SK-N-SH treated with all-trans-retinoic acid at 6 μM for 48 hours (cell line): ENCODE data around the gene ANKS3.

ENCODE experiments used
- ATAC-seq: fragments of 200-7000 bp; cut with Tn5 transposase; 3 replicates; pipeline ENCODE4 v1.9.1; 2020; ENCODE audit warnings: mild to moderate bottlenecking, moderate library complexity
- ARNTL ChIP-seq: fragments of 450-650 bp; formaldehyde crosslinking; IDR thresholded peaks from 2 replicates; pipeline ENCODE4 v1.5.0; 2020; ENCODE audit warnings: low read depth, mild to moderate bottlenecking, moderate library complexity, borderline replicate concordance
- BACH2 ChIP-seq: fragments of 250-450 bp; sonication (Bioruptor Pico); IDR thresholded peaks from 2 replicates; pipeline ENCODE4 v1.9.0; 2021; ENCODE audit warnings: mild to moderate bottlenecking, borderline replicate concordance
- CSDC2 ChIP-seq: fragments of 250-450 bp; sonication (Bioruptor Pico); IDR thresholded peaks from 2 replicates; pipeline ENCODE4 v1.5.0; 2020; ENCODE audit warnings: mild to moderate bottlenecking, moderate library complexity
- ESRRG ChIP-seq: fragments of 250-450 bp; sonication (Bioruptor Pico); IDR thresholded peaks from 2 replicates; pipeline ENCODE4 v1.6.1; 2021; ENCODE audit warnings: mild to moderate bottlenecking
- GLIS3 ChIP-seq: fragments of 250-450 bp; sonication (Bioruptor Pico); IDR thresholded peaks from 2 replicates; pipeline ENCODE4 v1.5.0; 2020; ENCODE audit warnings: mild to moderate bottlenecking, moderate library complexity
- ISL1 ChIP-seq: fragments of 250-450 bp; sonication (Bioruptor Pico); IDR thresholded peaks from 2 replicates; pipeline ENCODE4 v2.1.2; 2022; ENCODE audit warnings: mild to moderate bottlenecking, moderate library complexity
- POU6F1 ChIP-seq: fragments of 250-450 bp; sonication (Bioruptor Pico); IDR thresholded peaks from 2 replicates; pipeline ENCODE4 v1.8.0; 2021; ENCODE audit warnings: low read depth, mild to moderate bottlenecking, moderate library complexity, borderline replicate concordance
- PPARA ChIP-seq: fragments of 250-450 bp; sonication (Bioruptor Pico); IDR thresholded peaks from 2 replicates; pipeline ENCODE4 v1.5.0; 2020; ENCODE audit warnings: mild to moderate bottlenecking, borderline replicate concordance
- RARB ChIP-seq: fragments of 250-450 bp; sonication (Bioruptor Pico); IDR thresholded peaks from 2 replicates; pipeline ENCODE4 v1.8.0; 2021; ENCODE audit warnings: mild to moderate bottlenecking, moderate library complexity
- SNAI2 ChIP-seq: fragments of 250-450 bp; sonication (Bioruptor Pico); IDR thresholded peaks from 2 replicates; pipeline ENCODE4 v1.5.0; 2020; ENCODE audit warnings: mild to moderate bottlenecking, moderate library complexity
- TCF4 ChIP-seq: fragments of 250-450 bp; sonication (Bioruptor Pico); IDR thresholded peaks from 2 replicates; pipeline ENCODE4 v1.8.0; 2021; ENCODE audit warnings: mild to moderate bottlenecking, moderate library complexity, borderline replicate concordance
- TOX ChIP-seq: fragments of 250-450 bp; sonication (Bioruptor Pico); IDR thresholded peaks from 2 replicates; pipeline ENCODE4 v1.8.0; 2021; ENCODE audit warnings: mild to moderate bottlenecking, moderate library complexity, borderline replicate concordance
- ZC3H10 ChIP-seq: fragments of 250-450 bp; sonication (Bioruptor Pico); IDR thresholded peaks from 2 replicates; pipeline ENCODE4 v1.5.1; 2021; ENCODE audit warnings: mild to moderate bottlenecking, moderate library complexity
- ZNF565 ChIP-seq: fragments of 450-650 bp; formaldehyde crosslinking; conservative IDR thresholded peaks from 2 replicates; pipeline ENCODE4 v1.5.0; 2020; ENCODE audit warnings: low read depth, mild to moderate bottlenecking, moderate library complexity
- ZNF8 ChIP-seq: fragments of 450-650 bp; formaldehyde crosslinking; IDR thresholded peaks from 2 replicates; pipeline ENCODE4 v1.5.0; 2020; ENCODE audit warnings: mild to moderate bottlenecking, moderate library complexity
- TF ChIP-seq, protein P1 (sequence below): fragments of 250-450 bp; sonication (Bioruptor Pico); IDR thresholded peaks from 2 replicates; pipeline ENCODE4 v1.8.0; 2020; ENCODE audit warnings: mild to moderate bottlenecking, moderate library complexity, borderline replicate concordance
- TF ChIP-seq, protein P2 (sequence below): fragments of 250-450 bp; sonication (Bioruptor Pico); IDR thresholded peaks from 2 replicates; pipeline ENCODE4 v1.5.1; 2021; ENCODE audit warnings: mild to moderate bottlenecking, moderate library complexity
- TF ChIP-seq, protein P3 (sequence below): fragments of 250-450 bp; sonication (Bioruptor Pico); IDR thresholded peaks from 2 replicates; pipeline ENCODE4 v1.5.1; 2020; ENCODE audit warnings: low read depth, mild to moderate bottlenecking, moderate library complexity

Gene ANKS3

GRCh38 chr16:4687416-4687815, 46.7 kb downstream of the ANKS3 start:
- TF ChIP-seq PPARA (CRISPR knock-in tag) (no peak), GLIS3 (CRISPR knock-in tag) (no peak), SNAI2 (no peak), BACH2 (no peak)
- TF ChIP-seq, all 23 proteins: peak for 0
- ATAC-seq: no peak

- ATAC-seq: no peak
- TF ChIP-seq SNAI2: no peak
- no peak for TF ChIP-seq TOX
- no peak for TF ChIP-seq CSDC2 (CRISPR knock-in tag)
- no peak for TF ChIP-seq ZC3H10
- no peak for TF ChIP-seq BACH2
- TF ChIP-seq GLIS3 (CRISPR knock-in tag): no peak
- TF ChIP-seq, protein P1, sequence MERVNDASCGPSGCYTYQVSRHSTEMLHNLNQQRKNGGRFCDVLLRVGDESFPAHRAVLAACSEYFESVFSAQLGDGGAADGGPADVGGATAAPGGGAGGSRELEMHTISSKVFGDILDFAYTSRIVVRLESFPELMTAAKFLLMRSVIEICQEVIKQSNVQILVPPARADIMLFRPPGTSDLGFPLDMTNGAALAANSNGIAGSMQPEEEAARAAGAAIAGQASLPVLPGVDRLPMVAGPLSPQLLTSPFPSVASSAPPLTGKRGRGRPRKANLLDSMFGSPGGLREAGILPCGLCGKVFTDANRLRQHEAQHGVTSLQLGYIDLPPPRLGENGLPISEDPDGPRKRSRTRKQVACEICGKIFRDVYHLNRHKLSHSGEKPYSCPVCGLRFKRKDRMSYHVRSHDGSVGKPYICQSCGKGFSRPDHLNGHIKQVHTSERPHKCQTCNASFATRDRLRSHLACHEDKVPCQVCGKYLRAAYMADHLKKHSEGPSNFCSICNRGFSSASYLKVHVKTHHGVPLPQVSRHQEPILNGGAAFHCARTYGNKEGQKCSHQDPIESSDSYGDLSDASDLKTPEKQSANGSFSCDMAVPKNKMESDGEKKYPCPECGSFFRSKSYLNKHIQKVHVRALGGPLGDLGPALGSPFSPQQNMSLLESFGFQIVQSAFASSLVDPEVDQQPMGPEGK (CRISPR knock-in tag): no peak
- TF ChIP-seq POU6F1: no peak
- no peak for TF ChIP-seq PPARA (CRISPR knock-in tag)
- no peak for TF ChIP-seq RARB (CRISPR knock-in tag)
- TF ChIP-seq, protein P2, sequence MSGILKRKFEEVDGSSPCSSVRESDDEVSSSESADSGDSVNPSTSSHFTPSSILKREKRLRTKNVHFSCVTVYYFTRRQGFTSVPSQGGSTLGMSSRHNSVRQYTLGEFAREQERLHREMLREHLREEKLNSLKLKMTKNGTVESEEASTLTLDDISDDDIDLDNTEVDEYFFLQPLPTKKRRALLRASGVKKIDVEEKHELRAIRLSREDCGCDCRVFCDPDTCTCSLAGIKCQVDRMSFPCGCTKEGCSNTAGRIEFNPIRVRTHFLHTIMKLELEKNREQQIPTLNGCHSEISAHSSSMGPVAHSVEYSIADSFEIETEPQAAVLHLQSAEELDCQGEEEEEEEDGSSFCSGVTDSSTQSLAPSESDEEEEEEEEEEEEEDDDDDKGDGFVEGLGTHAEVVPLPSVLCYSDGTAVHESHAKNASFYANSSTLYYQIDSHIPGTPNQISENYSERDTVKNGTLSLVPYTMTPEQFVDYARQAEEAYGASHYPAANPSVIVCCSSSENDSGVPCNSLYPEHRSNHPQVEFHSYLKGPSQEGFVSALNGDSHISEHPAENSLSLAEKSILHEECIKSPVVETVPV (CRISPR knock-in tag): no peak
- no peak for TF ChIP-seq ARNTL (CRISPR knock-in tag)
- TF ChIP-seq, protein P3, sequence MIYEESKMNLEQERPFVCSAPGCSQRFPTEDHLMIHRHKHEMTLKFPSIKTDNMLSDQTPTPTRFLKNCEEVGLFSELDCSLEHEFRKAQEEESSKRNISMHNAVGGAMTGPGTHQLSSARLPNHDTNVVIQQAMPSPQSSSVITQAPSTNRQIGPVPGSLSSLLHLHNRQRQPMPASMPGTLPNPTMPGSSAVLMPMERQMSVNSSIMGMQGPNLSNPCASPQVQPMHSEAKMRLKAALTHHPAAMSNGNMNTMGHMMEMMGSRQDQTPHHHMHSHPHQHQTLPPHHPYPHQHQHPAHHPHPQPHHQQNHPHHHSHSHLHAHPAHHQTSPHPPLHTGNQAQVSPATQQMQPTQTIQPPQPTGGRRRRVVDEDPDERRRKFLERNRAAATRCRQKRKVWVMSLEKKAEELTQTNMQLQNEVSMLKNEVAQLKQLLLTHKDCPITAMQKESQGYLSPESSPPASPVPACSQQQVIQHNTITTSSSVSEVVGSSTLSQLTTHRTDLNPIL (CRISPR knock-in tag): no peak
Measured at GRCh38 chr16:4686497-4687210, 47.4 kb downstream of the ANKS3 start.

DNA sequence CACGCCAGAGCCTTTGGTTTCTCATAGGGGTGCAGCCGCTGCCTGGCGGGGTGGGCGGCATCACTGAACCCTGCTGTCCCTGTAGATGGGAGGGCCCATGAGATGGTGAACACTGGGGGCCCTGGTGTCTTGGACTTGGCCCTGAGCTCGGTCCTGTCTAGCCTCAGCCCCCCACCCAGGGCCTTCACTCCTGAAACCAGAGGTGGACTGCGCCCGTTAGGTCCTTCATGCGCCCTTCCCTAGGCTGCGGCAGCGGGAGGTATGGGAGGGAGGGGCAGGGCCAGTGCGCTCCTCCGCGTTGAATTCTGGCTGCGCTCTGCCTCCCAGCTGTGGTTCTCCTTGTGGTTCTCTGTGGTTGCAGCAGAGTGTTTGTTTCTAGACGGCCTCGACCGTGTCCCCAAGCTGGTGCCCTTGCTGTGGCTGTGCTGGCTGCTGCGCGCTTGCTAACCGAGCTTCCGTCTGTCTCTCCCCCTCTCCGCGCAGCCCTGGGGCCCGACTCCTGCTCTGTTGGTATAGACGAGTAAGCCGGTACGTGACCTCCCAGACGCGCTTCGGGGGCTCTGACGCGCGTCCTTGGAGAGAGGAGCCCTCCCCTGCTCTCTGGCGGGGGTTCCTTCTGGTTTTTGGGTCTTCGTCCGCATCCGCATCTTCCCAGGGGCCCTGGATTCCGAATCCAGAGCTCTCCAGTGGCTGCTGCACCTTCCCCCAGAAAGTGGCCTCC, 48.1 kb downstream of the ANKS3 start:
- no peak for ATAC-seq
- TF ChIP-seq ZNF8 (CRISPR knock-in tag) (no peak), ARNTL (CRISPR knock-in tag) (no peak), ZC3H10 (no peak), POU6F1 (no peak), PPARA (CRISPR knock-in tag) (no peak), BACH2 (no peak), CSDC2 (CRISPR knock-in tag) (no peak), ISL1 (CRISPR knock-in tag) (no peak), SNAI2 (no peak), RARB (CRISPR knock-in tag) (no peak), ESRRG (CRISPR knock-in tag) (no peak), TCF4 (no peak), TOX (no peak), ZNF565 (CRISPR knock-in tag) (no peak)
- TF ChIP-seq, protein P1 (CRISPR knock-in tag): no peak
- TF ChIP-seq, protein P3 (CRISPR knock-in tag): no peak
- TF ChIP-seq, protein P2 (CRISPR knock-in tag): no peak
